Activated CD4-positive, alpha-beta T cell treated with anti-CD3 and anti-CD28 coated beads for 4 hours (primary cell): Measurements from ENCODE around the gene GALNT18.

Experiments
- DNase-seq, 2 donors: peaks; one replicate each; pipeline ENCODE4 v3.0.0-alpha.2; 2020

Gene GALNT18

GRCh38 chr11:11525283-11525682 lies 96.5 kb downstream of the GALNT18 start:
- DNase-seq = no peak

GRCh38 chr11:11524436-11525061 lies 97.3 kb downstream of the GALNT18 start:
- no peak for DNase-seq

- DNase-seq = no peak
Observed at GRCh38 chr11:11522591-11522990, 99.2 kb downstream of the GALNT18 start.

- no peak for DNase-seq
Observed at GRCh38 chr11:11521306-11522002, 100.4 kb downstream of the GALNT18 start.

GRCh38 chr11:11520231-11521015 lies 101.4 kb downstream of the GALNT18 start:
- no peak for DNase-seq

GRCh38 chr11:11519184-11519583 lies 102.6 kb downstream of the GALNT18 start:
- no peak for DNase-seq

- DNase-seq = no peak
Observed at GRCh38 chr11:11514246-11514645, 107.6 kb downstream of the GALNT18 start.

GRCh38 chr11:11513422-11513821 lies 108.4 kb downstream of the GALNT18 start:
- DNase-seq = no peak

GRCh38 chr11:11512929-11513328 lies 108.9 kb downstream of the GALNT18 start:
- no peak for DNase-seq

- no peak for DNase-seq
Observed at GRCh38 chr11:11512502-11512901, 109.3 kb downstream of the GALNT18 start.

- no peak for DNase-seq
Observed at GRCh38 chr11:11512090-11512489, 109.7 kb downstream of the GALNT18 start.

- no peak for DNase-seq
Observed at GRCh38 chr11:11510939-11511338, 110.9 kb downstream of the GALNT18 start.

- no peak for DNase-seq
Observed at GRCh38 chr11:11505692-11506091, 116.1 kb downstream of the GALNT18 start.

GRCh38 chr11:11505190-11505589 lies 116.6 kb downstream of the GALNT18 start:
- no peak for DNase-seq

- no peak for DNase-seq
Observed at GRCh38 chr11:11504071-11504470, 117.7 kb downstream of the GALNT18 start.

GRCh38 chr11:11502263-11502861 lies 119.4 kb downstream of the GALNT18 start:
- no peak for DNase-seq

- no peak for DNase-seq
Observed at GRCh38 chr11:11501546-11502262, 120.1 kb downstream of the GALNT18 start.

GRCh38 chr11:11500744-11501487 lies 120.9 kb downstream of the GALNT18 start:
- no peak for DNase-seq

- no peak for DNase-seq
Observed at GRCh38 chr11:11499300-11499699, 122.5 kb downstream of the GALNT18 start.

GRCh38 chr11:11498195-11498594 lies 123.6 kb downstream of the GALNT18 start:
- DNase-seq = no peak

- no peak for DNase-seq
Observed at GRCh38 chr11:11496879-11497278, 124.9 kb downstream of the GALNT18 start.

GRCh38 chr11:11494348-11494747 lies 127.5 kb downstream of the GALNT18 start:
- DNase-seq = no peak
